ENCODE measurements around the gene PRKCZ. TPM values are rescaled to one million over a fixed set of nuclear protein-coding genes. Genes with fewer than 3 reads are reported as not detected.

PRKCZ gene
- total RNA-seq, 1 experiment from 2014 or later: 45.9 TPM

GRCh38 chr1:2134621-2135307, 84.6 kb downstream of the PRKCZ start:
- H3K9me3 Mint-ChIP-seq (ENCODE audit: unreplicated experiment): no peaks in the 10 kb centered on the region
- BruUV-seq (replicated peaks): TSS peak; percentile 21
- TF ChIP-seq, protein P1, sequence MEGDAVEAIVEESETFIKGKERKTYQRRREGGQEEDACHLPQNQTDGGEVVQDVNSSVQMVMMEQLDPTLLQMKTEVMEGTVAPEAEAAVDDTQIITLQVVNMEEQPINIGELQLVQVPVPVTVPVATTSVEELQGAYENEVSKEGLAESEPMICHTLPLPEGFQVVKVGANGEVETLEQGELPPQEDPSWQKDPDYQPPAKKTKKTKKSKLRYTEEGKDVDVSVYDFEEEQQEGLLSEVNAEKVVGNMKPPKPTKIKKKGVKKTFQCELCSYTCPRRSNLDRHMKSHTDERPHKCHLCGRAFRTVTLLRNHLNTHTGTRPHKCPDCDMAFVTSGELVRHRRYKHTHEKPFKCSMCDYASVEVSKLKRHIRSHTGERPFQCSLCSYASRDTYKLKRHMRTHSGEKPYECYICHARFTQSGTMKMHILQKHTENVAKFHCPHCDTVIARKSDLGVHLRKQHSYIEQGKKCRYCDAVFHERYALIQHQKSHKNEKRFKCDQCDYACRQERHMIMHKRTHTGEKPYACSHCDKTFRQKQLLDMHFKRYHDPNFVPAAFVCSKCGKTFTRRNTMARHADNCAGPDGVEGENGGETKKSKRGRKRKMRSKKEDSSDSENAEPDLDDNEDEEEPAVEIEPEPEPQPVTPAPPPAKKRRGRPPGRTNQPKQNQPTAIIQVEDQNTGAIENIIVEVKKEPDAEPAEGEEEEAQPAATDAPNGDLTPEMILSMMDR (IDR thresholded peaks at IDR 0.05; ENCODE audit: insufficient read depth in 1 of 2, low read depth in 1 of 2, low read length in 1 of 2, severe bottlenecking in 1 of 2, unreplicated experiment in 1 of 2): no peak
- DNase-seq: peak; percentile 64 to 69
- Histone ChIP-seq H3K36me3 (ENCODE audit: control insufficient read depth, insufficient read depth, low read length) (peaks cover 1% of the 10 kb centered on the region; the same call in 1 of the 2 replicates), H3K4me3 (ENCODE audit: low read depth, low read length) (0 out of 2 replicates have a peak overlapping the region, but pooled peaks have one; percentile 12), H3K27me3 (replicated peaks; ENCODE audit: control insufficient read depth, insufficient read depth, low read length) (no peaks in the 10 kb centered on the region), H3K9me3 (no peaks in the 10 kb centered on the region), H3K4me1 (peaks cover 51% of the 10 kb centered on the region)
- peaks cover 32% of the 10 kb centered on the region for H3K36me3 Mint-ChIP-seq (ENCODE audit: insufficient read depth, unreplicated experiment)
- POLR2A ChIA-PET: no interaction called here
- peak overlapping the region; percentile 65 for H3K4me3 Mint-ChIP-seq (ENCODE audit: unreplicated experiment)
- H3K27me3 Mint-ChIP-seq (ENCODE audit: insufficient read depth, unreplicated experiment): no peaks in the 10 kb centered on the region
- CTCF ChIA-PET: interaction anchor here (1.0 kb wide), 1 partner anchor 40 kb away, joined by 7 read pairs; no protein-coding TSS in a partner anchor
- peaks cover 18% of the 10 kb centered on the region for H3K4me1 Mint-ChIP-seq (ENCODE audit: low read depth, unreplicated experiment)
- peak overlapping the region; percentile 98 for H3K27ac Mint-ChIP-seq (ENCODE audit: unreplicated experiment)
- intact Hi-C loops (cut with micrococcal nuclease; ENCODE audit: unreplicated experiment): no loop called here

DNA sequence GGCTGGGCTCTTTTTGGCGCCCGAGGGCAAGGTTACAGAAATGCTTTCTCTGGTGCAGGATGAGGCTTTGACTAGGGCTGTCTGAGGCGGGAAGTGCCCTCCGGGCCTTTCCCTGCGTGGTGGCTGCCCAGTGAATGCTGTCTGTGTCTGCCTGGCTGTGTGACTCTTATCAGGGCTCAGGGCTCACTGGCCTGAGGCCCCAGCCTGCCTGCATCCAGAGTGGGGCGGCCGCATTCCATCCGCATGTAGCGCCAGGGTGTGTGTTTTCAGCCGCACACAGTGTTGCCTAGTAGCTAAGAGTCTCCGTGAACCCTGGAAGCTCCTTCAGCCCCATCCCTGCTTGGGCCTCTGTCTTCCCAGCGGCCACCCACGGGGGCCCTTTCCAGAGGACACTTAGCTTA, 85.2 kb downstream of the PRKCZ start:
- Mint-ChIP-seq H3K4me3 (ENCODE audit: unreplicated experiment) (peak overlapping the region; percentile 65), H3K9me3 (ENCODE audit: unreplicated experiment) (no peaks in the 10 kb centered on the region), H3K27ac (ENCODE audit: unreplicated experiment) (peak overlapping the region; percentile 98), H3K36me3 (ENCODE audit: insufficient read depth, unreplicated experiment) (peaks cover 39% of the 10 kb centered on the region), H3K27me3 (ENCODE audit: insufficient read depth, unreplicated experiment) (no peaks in the 10 kb centered on the region), H3K4me1 (ENCODE audit: low read depth, unreplicated experiment) (peaks cover 18% of the 10 kb centered on the region)
- no peaks in the 10 kb centered on the region for H3K9me3 ChIP-seq
- POLR2A ChIA-PET: interaction anchor here (0.9 kb wide), 1 partner anchor 85 kb away, joined by 4 read pairs; no protein-coding TSS in a partner anchor
- H3K36me3 ChIP-seq (ENCODE audit: control insufficient read depth, insufficient read depth, low read length): peaks cover 1% of the 10 kb centered on the region; the same call in 1 of the 2 replicates
- peaks cover 51% of the 10 kb centered on the region for H3K4me1 ChIP-seq
- H3K27me3 ChIP-seq (replicated peaks; ENCODE audit: control insufficient read depth, insufficient read depth, low read length): no peaks in the 10 kb centered on the region
- DNase-seq: peak; percentile 92
- TF ChIP-seq, protein P1 (IDR thresholded peaks at IDR 0.05; ENCODE audit: insufficient read depth in 1 of 2, low read depth in 1 of 2, low read length in 1 of 2, severe bottlenecking in 1 of 2, unreplicated experiment in 1 of 2): peak in 1 of 2 experiments; percentile 37
- 0 out of 2 replicates have a peak overlapping the region, but pooled peaks have one; percentile 12 for H3K4me3 ChIP-seq (ENCODE audit: low read depth, low read length)
- intact Hi-C loops (cut with micrococcal nuclease; ENCODE audit: unreplicated experiment): no loop called here
- CTCF ChIA-PET: interaction anchor here (0.9 to 1.0 kb wide), 2 partner anchors 27 to 39 kb away, joined by 5 to 7 read pairs; no protein-coding TSS in a partner anchor
- BruUV-seq (replicated peaks): no TSS peak

GRCh38 chr1:2135941-2136340, 85.7 kb downstream of the PRKCZ start:
- BruUV-seq (replicated peaks): no TSS peak
- peaks cover 39% of the 10 kb centered on the region for H3K36me3 Mint-ChIP-seq (ENCODE audit: insufficient read depth, unreplicated experiment)
- H3K4me1 Mint-ChIP-seq (ENCODE audit: low read depth, unreplicated experiment): peaks cover 18% of the 10 kb centered on the region
- peak overlapping the region; percentile 98 for H3K27ac Mint-ChIP-seq (ENCODE audit: unreplicated experiment)
- POLR2A ChIA-PET: interaction anchor here (0.9 kb wide), 1 partner anchor 85 kb away, joined by 4 read pairs; no protein-coding TSS in a partner anchor
- H3K36me3 ChIP-seq (ENCODE audit: control insufficient read depth, insufficient read depth, low read length): peaks cover 1% of the 10 kb centered on the region; the same call in 1 of the 2 replicates
- H3K9me3 Mint-ChIP-seq (ENCODE audit: unreplicated experiment): no peaks in the 10 kb centered on the region
- H3K4me1 ChIP-seq: peaks cover 51% of the 10 kb centered on the region
- peak in 1 of 2 experiments; percentile 39 for DNase-seq
- no peak overlapping the region for H3K4me3 ChIP-seq (ENCODE audit: low read depth, low read length)
- intact Hi-C loops (cut with micrococcal nuclease; ENCODE audit: unreplicated experiment): no loop called here
- no peaks in the 10 kb centered on the region for H3K27me3 ChIP-seq (replicated peaks; ENCODE audit: control insufficient read depth, insufficient read depth, low read length)
- no peaks in the 10 kb centered on the region for H3K27me3 Mint-ChIP-seq (ENCODE audit: insufficient read depth, unreplicated experiment)
- TF ChIP-seq, protein P1 (IDR thresholded peaks at IDR 0.05; ENCODE audit: insufficient read depth in 1 of 2, low read depth in 1 of 2, low read length in 1 of 2, severe bottlenecking in 1 of 2, unreplicated experiment in 1 of 2): no peak
- CTCF ChIA-PET: interaction anchor here (0.9 to 1.0 kb wide), 2 partner anchors 27 to 38 kb away, joined by 5 to 7 read pairs; no protein-coding TSS in a partner anchor
- H3K9me3 ChIP-seq: no peaks in the 10 kb centered on the region
- peak overlapping the region; percentile 65 for H3K4me3 Mint-ChIP-seq (ENCODE audit: unreplicated experiment)
